Upper lobe of left lung (tissue), 4 donors: ENCODE measurements around the gene TCF21.

Source experiments
- CTCF ChIP-seq, 6 experiments: fragments of 450-650 bp in 4 of 6; fragments of 200-600 bp in 2 of 6; sonication (generic) in 2 of 6; IDR thresholded peaks; one replicate each; pipeline ENCODE4 v1.5.1; 2016 to 2019; ENCODE audit warnings: antibody characterized with exemption in 6 of 6
- EP300 ChIP-seq, 4 donors: sonication (generic); formaldehyde crosslinking; IDR thresholded peaks; one replicate each; pipeline ENCODE4 v1.5.1; 2017; ENCODE audit warnings: antibody characterized with exemption in 4 of 4, control low read depth in 2 of 4
- POLR2A ChIP-seq, 4 donors: fragments of 450-650 bp; IDR thresholded peaks; one replicate each; pipeline ENCODE4 v1.5.1; 2016 to 2017; ENCODE audit warnings: antibody characterized with exemption in 4 of 4, mild to moderate bottlenecking in 2 of 4

- no peak for TF ChIP-seq CTCF (IDR thresholded peaks at IDR 0.05)
- TF ChIP-seq EP300 (IDR thresholded peaks at IDR 0.05): no peak
- no peak for TF ChIP-seq POLR2A (IDR thresholded peaks at IDR 0.05)
Observed at GRCh38 chr6:133898263-133898662, 9.3 kb downstream of the TCF21 start.
